Small intestine (tissue), 16 donors: Measurements from ENCODE around the gene TRMT6. TPM values are rescaled to one million over a fixed set of nuclear protein-coding genes. Genes with fewer than 3 reads are reported as not detected.
A peak's percentile ranks its signal among the peaks of the same experiment; 100 is the strongest.

ENCODE experiments used
- DNase-seq, 2 donors: peaks; one replicate each; pipeline versions ENCODE4 v3.0.0 to v3.0.0-alpha.2; 2013
- FAIRE-seq: peaks from 2 replicates; lab custom pipeline; 2012; peaks lifted over from hg19 to GRCh38; lab: Jason Lieb, UNC
- H3K27ac ChIP-seq, 3 donors: one replicate each; pipeline ENCODE4 v1.5.1; 2013; ENCODE audit warnings: low read length in 2 of 3, mild to moderate bottlenecking in 2 of 3, control low read depth in 1 of 3, inconsistent platforms in 1 of 3, low read depth in 1 of 3, moderate library complexity in 1 of 3
- H3K27me3 ChIP-seq, 3 donors: one replicate each; pipeline ENCODE4 v1.6.1; 2013; ENCODE audit warnings: low read length in 3 of 3, inconsistent platforms in 1 of 3; ENCODE audit not compliant: control insufficient read depth in 3 of 3, insufficient read depth in 3 of 3
- H3K36me3 ChIP-seq, 3 donors: one replicate each; pipeline ENCODE4 v1.6.1; 2013; ENCODE audit warnings: low read length in 3 of 3, inconsistent platforms in 1 of 3, low read depth in 1 of 3, mild to moderate bottlenecking in 1 of 3, moderate library complexity in 1 of 3; ENCODE audit not compliant: control insufficient read depth in 3 of 3, insufficient read depth in 2 of 3
- H3K4me1 ChIP-seq, 3 donors: one replicate each; pipeline ENCODE4 v1.6.1; 2013; ENCODE audit warnings: low read length in 2 of 3, inconsistent platforms in 1 of 3, low read depth in 1 of 3, mild to moderate bottlenecking in 1 of 3, moderate library complexity in 1 of 3; ENCODE audit not compliant: control insufficient read depth in 3 of 3, insufficient read depth in 2 of 3
- H3K4me3 ChIP-seq, 3 donors: one replicate each; pipeline ENCODE4 v1.5.1; 2013; ENCODE audit warnings: low read length in 3 of 3, control low read depth in 1 of 3, inconsistent platforms in 1 of 3, low read depth in 1 of 3, mild to moderate bottlenecking in 1 of 3, moderate library complexity in 1 of 3
- H3K9me3 ChIP-seq, 2 donors: one replicate each; pipeline ENCODE4 v1.6.1; 2013; ENCODE audit warnings: low read depth in 1 of 2, low read length in 1 of 2; ENCODE audit not compliant: control insufficient read depth in 2 of 2, insufficient read depth in 1 of 2
- WGBS, 3 donors: extraction: QIAGEN DNeasy Blood & Tissue Kit; methylation state at CpG; one replicate each; pipeline ENCODE4 v1.1.7; 2013; 5-methylcytosine and 5-hydroxymethylcytosine counted together
- long read RNA-seq, 10 donors: transcript quantifications; one replicate each; lab custom pipeline, GENCODE V29; 2026
- polyA plus RNA-seq, 4 donors: library from polyadenylated mRNA; stranded (reverse) in 3 of 4; unstranded in 1 of 4; fragments of 200-250 nt in 3 of 4; fragments of 120-200 nt in 1 of 4; gene quantifications; one replicate each; pipeline versions ENCODE4 v1.2.1 to v1.2.3, GENCODE V29; 2013
- donor health status: healthy with polysubstance abuse.
- donor health status: control.
- donor health status: control.
- donor health status: Bipolar disorder and iron deficiency.
- donor health status: healthy.

The TRMT6 gene, protein sequence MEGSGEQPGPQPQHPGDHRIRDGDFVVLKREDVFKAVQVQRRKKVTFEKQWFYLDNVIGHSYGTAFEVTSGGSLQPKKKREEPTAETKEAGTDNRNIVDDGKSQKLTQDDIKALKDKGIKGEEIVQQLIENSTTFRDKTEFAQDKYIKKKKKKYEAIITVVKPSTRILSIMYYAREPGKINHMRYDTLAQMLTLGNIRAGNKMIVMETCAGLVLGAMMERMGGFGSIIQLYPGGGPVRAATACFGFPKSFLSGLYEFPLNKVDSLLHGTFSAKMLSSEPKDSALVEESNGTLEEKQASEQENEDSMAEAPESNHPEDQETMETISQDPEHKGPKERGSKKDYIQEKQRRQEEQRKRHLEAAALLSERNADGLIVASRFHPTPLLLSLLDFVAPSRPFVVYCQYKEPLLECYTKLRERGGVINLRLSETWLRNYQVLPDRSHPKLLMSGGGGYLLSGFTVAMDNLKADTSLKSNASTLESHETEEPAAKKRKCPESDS
- polyA plus RNA-seq: 10 to 100 TPM in 2 of 4 donors, 1 to 10 TPM in 2; 6.2 to 10.3 (median 8.6) TPM
- long read RNA-seq, donor 1, partial matches to known transcripts: 0 of 3 reads
- long read RNA-seq, donor 1, other reads (novel, unspliced or antisense): 0 of 3 reads
- long read RNA-seq, donor 2: 0 reads
- long read RNA-seq, donor 3: 0 reads
- long read RNA-seq, donor 4: 0 reads
- long read RNA-seq, donor 5: 0 reads
- long read RNA-seq, donor 6: 0 reads
- long read RNA-seq, donor 7, partial matches to known transcripts: 14 of 16 reads
- long read RNA-seq, donor 7, other reads (novel, unspliced or antisense): 0 of 16 reads
- long read RNA-seq, donor 8: 0 reads
- long read RNA-seq, donor 9: 0 reads
- long read RNA-seq, donor 10, partial matches to known transcripts: 0 of 1 reads
- long read RNA-seq, donor 10, other reads (novel, unspliced or antisense): 0 of 1 reads

DNA sequence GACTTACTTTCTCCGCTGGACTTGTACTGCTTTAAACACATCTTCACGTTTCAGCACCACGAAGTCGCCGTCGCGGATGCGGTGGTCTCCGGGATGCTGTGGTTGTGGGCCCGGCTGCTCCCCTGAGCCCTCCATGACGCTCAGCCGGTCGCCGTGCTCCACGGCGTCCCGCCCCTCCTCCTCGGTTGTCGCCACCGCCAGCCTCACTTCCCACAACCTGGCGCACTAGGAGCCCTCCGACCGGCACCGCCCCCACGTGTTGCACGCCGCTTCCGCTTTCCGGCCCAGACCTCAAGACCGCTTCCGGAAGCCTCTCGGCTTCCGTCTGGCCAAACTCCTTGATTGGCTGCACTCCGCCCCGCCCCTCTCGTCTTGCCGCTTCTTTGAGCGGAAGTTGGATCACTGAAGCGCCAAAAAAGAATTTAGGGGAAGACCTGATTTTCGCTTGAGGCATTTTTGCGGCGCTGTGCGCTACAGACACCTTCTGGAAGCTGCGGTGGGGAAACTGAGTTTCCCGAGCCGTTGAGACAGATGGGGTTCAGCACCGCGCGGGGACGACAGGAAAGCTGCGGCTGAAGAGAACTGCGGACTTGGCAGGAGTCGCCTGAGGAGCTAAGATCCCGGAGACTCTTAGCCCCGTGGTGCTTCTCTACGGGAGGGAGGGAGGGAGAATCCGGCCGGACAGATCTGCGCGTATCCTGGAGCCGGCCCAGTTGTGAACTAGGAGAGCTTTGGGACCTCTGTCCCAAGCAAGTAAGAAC, at the start of gene TRMT6, which contains the start of gene MCM8:
Gene TRMT6 (minus strand): TSS at position 263 of the 761 bp plus-strand sequence. CDS start 128 bp downstream, at position 135.
Gene MCM8 (plus strand): TSS at position 382 of the 761 bp plus-strand sequence. CDS start 1,364 bp downstream, outside the sequence.
- Histone ChIP-seq H3K27me3 (no peaks in the 10 kb centered on the region), H3K36me3 (peaks cover 2 to 17% (median 4%) of the 10 kb centered on the region in 3 donors), H3K9me3 (no peaks in the 10 kb centered on the region), H3K27ac (peak within 1 kb of the TSS in 2 of 3 donors; percentile 66 to 83), H3K4me1 (peaks cover 0 to 8% (median 4%) of the 10 kb centered on the region in 3 donors), H3K4me3 (peak within 1 kb of the TSS; percentile 68 to 76 (median 70))
- DNase-seq: peak; percentile 96 to 97
- no peak for FAIRE-seq
- WGBS, 3 donors: 0% methylated on average over 52 to 61 of the region's 61 CpGs

DNA sequence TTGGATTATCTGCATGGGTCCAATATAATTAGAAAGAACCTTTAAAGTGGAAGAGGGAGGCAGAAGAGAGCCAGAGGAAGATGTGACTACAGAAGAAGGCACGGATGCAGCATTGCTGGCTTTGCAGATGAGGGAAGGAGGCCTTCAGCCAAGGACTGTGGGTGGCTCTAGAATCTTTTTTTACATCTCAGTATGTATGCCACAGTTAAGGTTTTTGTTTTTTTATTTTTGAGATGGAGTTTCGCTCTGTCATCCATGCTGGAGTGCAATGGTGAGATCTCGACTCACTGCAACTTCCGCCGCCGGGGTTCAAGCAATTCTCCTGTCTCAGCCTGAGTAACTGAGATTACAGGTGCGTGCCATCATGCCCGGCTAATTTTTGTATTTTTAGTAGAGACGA, 49.5 kb upstream of the TRMT6 start:
- Histone ChIP-seq H3K27ac (no peak overlapping the region), H3K4me1 (no peaks in the 10 kb centered on the region), H3K4me3 (no peak overlapping the region), H3K9me3 (no peaks in the 10 kb centered on the region), H3K27me3 (no peaks in the 10 kb centered on the region), H3K36me3 (peaks cover 0 to 15% (median 2%) of the 10 kb centered on the region in 3 donors)
- 94 to 96% (median 95%) methylated on average over 9 of the region's 9 CpGs for WGBS, 3 donors
- no peak for DNase-seq
- FAIRE-seq: no peak

DNA sequence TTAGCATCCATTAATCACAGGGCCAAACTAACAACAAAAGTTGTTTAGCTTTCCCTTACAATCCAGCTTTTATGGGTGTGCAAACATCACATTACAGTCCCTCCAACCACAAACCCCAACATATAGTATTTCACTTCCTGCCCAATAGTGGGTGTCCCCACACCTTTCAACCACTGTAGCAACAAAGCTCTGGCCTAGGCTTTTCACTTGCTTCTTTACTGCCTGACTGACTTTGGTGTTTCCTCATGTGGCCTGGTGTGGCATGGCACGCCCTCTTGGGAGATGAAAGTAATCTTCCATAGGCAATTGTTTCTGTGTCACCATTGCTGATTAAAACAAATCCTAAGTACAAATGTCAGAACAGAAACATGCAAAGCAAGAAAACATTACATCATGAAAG, 46.4 kb upstream of the TRMT6 start:
- FAIRE-seq (no peak), DNase-seq (peak; percentile 67 to 71)
- WGBS, 3 donors: 34 to 58% (median 34%) methylated on average over 1 of the region's 1 CpG
- Histone ChIP-seq H3K9me3 (no peaks in the 10 kb centered on the region), H3K27ac (no peak overlapping the region), H3K36me3 (peaks cover 0 to 19% (median 2%) of the 10 kb centered on the region in 3 donors), H3K4me3 (no peak overlapping the region), H3K27me3 (no peaks in the 10 kb centered on the region), H3K4me1 (peaks cover 0 to 3% (median 0%) of the 10 kb centered on the region in 3 donors)

DNA sequence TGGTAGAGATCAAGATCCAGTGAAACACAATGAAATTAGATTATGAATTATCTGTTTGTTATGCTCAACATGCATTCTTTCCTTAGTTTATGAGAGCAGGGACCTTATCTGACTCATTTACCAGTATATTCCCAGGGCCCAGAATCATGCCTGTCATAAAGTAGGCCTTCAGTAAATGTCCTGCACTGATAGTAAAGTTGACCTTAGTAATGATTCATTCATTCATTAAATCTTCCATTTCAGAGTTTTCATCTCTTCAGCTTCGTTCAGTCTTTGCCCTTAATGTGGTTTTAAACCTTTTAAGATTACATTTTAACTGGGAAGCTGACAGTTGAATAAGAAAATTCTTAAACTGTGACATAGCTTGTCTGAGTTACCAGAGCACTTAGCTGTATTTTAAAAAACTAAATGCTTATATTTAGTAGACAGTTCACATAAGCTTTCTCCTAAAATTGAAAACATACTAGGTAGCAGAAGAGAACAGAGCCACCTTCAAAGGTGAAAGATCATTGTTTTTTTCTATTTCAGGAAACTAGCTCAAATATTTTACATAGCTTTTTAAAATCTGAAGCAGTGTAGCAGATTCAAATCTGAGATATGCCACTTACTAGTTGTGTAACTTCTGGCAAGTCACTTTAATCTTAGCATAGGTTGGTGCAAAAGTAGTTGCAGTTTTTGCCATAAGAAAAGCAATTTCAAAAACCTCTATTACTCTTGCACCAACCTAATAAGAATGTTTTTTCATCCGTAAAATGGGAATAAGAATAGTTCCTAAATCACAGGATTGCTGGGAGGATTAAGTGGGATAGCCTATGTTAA, 41.5 kb upstream of the TRMT6 start:
- WGBS, 3 donors: 27 to 55% (median 54%) methylated on average over 2 of the region's 2 CpGs
- Histone ChIP-seq H3K36me3 (peaks cover 0 to 13% (median 4%) of the 10 kb centered on the region in 3 donors), H3K4me3 (no peak overlapping the region), H3K4me1 (peaks cover 0 to 3% (median 0%) of the 10 kb centered on the region in 3 donors), H3K27me3 (no peaks in the 10 kb centered on the region), H3K9me3 (no peaks in the 10 kb centered on the region), H3K27ac (peak overlapping the region in 1 of 3 donors; percentile 54)
- FAIRE-seq: no peak
- DNase-seq: peak; percentile 28 to 71

DNA sequence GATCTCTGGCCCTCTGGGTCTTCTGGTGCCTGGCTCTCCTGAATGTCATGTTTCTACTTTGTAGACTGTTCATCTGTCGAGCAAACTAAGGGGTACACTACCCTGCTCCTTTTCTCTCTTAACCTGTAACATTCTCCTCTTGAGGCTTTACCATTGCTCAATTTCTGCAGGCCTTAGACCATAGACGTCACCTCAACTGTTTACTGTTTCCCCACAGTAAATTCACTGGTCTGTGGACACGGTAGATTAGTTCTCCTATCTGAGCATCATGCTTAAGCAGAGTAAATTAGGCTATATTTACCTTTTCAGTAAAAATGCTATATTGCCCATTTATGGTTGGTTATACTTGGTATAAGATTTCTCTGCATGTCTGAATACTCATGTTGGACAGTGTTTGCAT, 40.6 kb upstream of the TRMT6 start:
- Histone ChIP-seq H3K9me3 (no peaks in the 10 kb centered on the region), H3K4me3 (no peak overlapping the region), H3K4me1 (peaks cover 0 to 3% (median 0%) of the 10 kb centered on the region in 3 donors), H3K27ac (peak overlapping the region in 1 of 3 donors; percentile 54), H3K36me3 (peaks cover 0 to 14% (median 4%) of the 10 kb centered on the region in 3 donors), H3K27me3 (no peaks in the 10 kb centered on the region)
- no peak for DNase-seq
- 88 to 95% (median 93%) methylated on average over 3 of the region's 3 CpGs for WGBS, 3 donors
- FAIRE-seq: no peak

DNA sequence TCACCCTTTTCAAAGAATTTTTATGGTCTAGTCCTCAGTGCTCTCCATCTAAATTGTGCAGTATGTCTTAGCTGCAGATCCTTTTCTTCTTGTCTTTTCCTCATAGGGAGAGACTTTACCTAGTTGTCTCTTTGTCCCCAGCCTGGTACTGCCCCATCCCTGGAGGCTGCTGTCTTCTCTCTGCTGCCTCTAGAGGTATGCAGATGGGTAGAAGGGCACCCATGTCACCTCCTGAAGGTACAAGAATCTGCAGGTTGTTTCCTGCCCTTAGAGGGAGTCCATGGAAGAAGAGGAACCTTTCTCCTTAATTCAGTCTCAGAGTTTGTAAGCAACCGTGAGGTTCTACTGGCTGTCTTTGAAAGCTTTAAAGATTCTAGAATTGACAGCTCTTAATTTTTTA, 39.2 kb upstream of the TRMT6 start:
- Histone ChIP-seq H3K9me3 (no peaks in the 10 kb centered on the region), H3K27ac (no peak overlapping the region), H3K36me3 (peaks cover 0 to 9% (median 4%) of the 10 kb centered on the region in 3 donors), H3K4me1 (peaks cover 0 to 3% (median 0%) of the 10 kb centered on the region in 3 donors), H3K4me3 (no peak overlapping the region), H3K27me3 (no peaks in the 10 kb centered on the region)
- no peak for DNase-seq
- no peak for FAIRE-seq
- 88 to 100% (median 94%) methylated on average over 1 of the region's 1 CpG for WGBS, 3 donors

DNA sequence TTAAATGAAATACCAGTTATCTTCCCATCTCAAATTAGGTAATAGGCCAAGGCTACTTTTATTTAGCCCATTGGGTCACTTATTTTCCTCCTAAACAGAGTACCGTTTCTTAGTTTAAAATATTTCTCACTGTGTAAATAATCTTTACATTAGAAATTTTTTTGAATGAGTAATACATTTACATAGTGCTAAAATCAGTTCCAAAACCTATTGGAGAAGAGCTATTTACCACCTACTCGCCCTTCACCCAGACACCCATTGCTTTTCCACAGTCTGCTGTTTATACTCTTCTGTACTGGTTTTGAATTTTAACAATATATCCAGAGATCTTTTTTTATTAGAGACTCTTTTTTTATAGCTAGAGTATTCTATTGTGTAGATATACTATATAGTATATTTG, 37.0 kb upstream of the TRMT6 start:
- 93 to 98% (median 98%) methylated on average over 2 of the region's 2 CpGs for WGBS, 3 donors
- DNase-seq: no peak
- Histone ChIP-seq H3K36me3 (peaks cover 0 to 9% (median 4%) of the 10 kb centered on the region in 3 donors), H3K4me1 (peaks cover 0 to 3% (median 0%) of the 10 kb centered on the region in 3 donors), H3K27ac (no peak overlapping the region), H3K27me3 (no peaks in the 10 kb centered on the region), H3K4me3 (no peak overlapping the region), H3K9me3 (no peaks in the 10 kb centered on the region)
- no peak for FAIRE-seq
